GM23338 (cell line): ENCODE data around the gene EML3.
"Not testable (repeated sequence)": the region's sequence is repeated elsewhere in the genome, so short reads cannot be mapped to it uniquely, and the experiment has no call there.

Experiments
- CREB1 ChIP-seq: fragments of 250-450 bp; sonication (Bioruptor Pico); IDR thresholded peaks from 2 replicates; pipeline ENCODE4 v1.5.0; 2020; ENCODE audit warnings: low read depth, mild to moderate bottlenecking, moderate library complexity
- EZH2 ChIP-seq: fragments of 200-600 bp; sonication (generic); IDR thresholded peaks from one replicate; pipeline ENCODE4 v1.8.0; 2017; ENCODE audit warnings: antibody characterized with exemption, mild to moderate bottlenecking, low read depth; ENCODE audit not compliant: unreplicated experiment
- EZH2phosphoT487 ChIP-seq: fragments of 200-600 bp; sonication (generic); IDR thresholded peaks from one replicate; pipeline ENCODE4 v1.8.1; 2018; ENCODE audit warnings: antibody characterized with exemption; ENCODE audit not compliant: unreplicated experiment
- JUNB ChIP-seq: IDR thresholded peaks from one replicate; pipeline ENCODE4 v1.6.1; 2016; ENCODE audit warnings: antibody characterized with exemption; ENCODE audit not compliant: unreplicated experiment
- POLR2AphosphoS5 ChIP-seq: IDR thresholded peaks from 2 replicates; pipeline ENCODE4 v1.6.1; 2016; ENCODE audit warnings: antibody characterized with exemption, low read depth
- STAT1 ChIP-seq: IDR thresholded peaks from one replicate; pipeline ENCODE4 v1.6.1; 2016; ENCODE audit warnings: antibody characterized with exemption; ENCODE audit not compliant: unreplicated experiment
- ZNF331 ChIP-seq: fragments of 250-450 bp; sonication (Bioruptor Pico); IDR thresholded peaks from 2 replicates; pipeline ENCODE4 v1.5.0; 2020; ENCODE audit warnings: low read depth, mild to moderate bottlenecking, moderate library complexity
- TF ChIP-seq, protein P1 (sequence below), 2 experiments: fragments of 200-600 bp in 1 of 2; sonication (generic) in 1 of 2; conservative IDR thresholded peaks; 2 replicates each; pipeline versions ENCODE4 v1.5.1 to v1.6.1; 2016 to 2017; ENCODE audit warnings: antibody characterized with exemption in 2 of 2, low read depth in 2 of 2, mild to moderate bottlenecking in 2 of 2, moderate library complexity in 1 of 2
- TF ChIP-seq, protein P2 (sequence below): IDR thresholded peaks from one replicate; pipeline ENCODE4 v1.6.1; 2018; ENCODE audit warnings: antibody characterized with exemption; ENCODE audit not compliant: unreplicated experiment

DNA sequence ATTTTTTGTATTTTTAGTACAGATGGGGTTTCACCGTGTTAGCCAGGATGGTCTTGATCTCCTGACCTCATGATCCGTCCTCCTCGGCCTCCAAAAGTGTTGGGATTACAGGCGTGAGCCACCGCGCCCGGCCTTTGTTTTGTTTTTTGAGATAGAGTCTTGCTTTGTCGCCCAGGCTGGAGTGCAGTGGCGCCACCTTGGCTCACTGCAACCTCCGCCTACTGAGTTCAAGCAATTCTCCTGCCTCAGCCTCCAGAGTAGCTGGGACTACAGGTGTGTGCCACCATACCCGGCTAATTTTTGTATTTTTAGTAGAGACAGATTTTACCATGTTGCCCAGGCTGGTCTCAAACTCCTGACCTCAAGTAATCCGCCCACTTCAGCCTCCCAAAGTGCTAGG is 37.7 kb upstream of the EML3 start:
- TF ChIP-seq, protein P1, sequence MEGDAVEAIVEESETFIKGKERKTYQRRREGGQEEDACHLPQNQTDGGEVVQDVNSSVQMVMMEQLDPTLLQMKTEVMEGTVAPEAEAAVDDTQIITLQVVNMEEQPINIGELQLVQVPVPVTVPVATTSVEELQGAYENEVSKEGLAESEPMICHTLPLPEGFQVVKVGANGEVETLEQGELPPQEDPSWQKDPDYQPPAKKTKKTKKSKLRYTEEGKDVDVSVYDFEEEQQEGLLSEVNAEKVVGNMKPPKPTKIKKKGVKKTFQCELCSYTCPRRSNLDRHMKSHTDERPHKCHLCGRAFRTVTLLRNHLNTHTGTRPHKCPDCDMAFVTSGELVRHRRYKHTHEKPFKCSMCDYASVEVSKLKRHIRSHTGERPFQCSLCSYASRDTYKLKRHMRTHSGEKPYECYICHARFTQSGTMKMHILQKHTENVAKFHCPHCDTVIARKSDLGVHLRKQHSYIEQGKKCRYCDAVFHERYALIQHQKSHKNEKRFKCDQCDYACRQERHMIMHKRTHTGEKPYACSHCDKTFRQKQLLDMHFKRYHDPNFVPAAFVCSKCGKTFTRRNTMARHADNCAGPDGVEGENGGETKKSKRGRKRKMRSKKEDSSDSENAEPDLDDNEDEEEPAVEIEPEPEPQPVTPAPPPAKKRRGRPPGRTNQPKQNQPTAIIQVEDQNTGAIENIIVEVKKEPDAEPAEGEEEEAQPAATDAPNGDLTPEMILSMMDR (conservative IDR thresholded peaks at IDR 0.05; ENCODE audit: low read depth in 2 of 2): peak in 1 of 2 experiments; percentile 12; a peak in 1 of 4 replicates
- TF ChIP-seq POLR2AphosphoS5; ZNF331 (CRISPR knock-in tag); EZH2; STAT1; EZH2phosphoT487; CREB1; JUNB: not testable (repeated sequence)
- TF ChIP-seq, protein P2, sequence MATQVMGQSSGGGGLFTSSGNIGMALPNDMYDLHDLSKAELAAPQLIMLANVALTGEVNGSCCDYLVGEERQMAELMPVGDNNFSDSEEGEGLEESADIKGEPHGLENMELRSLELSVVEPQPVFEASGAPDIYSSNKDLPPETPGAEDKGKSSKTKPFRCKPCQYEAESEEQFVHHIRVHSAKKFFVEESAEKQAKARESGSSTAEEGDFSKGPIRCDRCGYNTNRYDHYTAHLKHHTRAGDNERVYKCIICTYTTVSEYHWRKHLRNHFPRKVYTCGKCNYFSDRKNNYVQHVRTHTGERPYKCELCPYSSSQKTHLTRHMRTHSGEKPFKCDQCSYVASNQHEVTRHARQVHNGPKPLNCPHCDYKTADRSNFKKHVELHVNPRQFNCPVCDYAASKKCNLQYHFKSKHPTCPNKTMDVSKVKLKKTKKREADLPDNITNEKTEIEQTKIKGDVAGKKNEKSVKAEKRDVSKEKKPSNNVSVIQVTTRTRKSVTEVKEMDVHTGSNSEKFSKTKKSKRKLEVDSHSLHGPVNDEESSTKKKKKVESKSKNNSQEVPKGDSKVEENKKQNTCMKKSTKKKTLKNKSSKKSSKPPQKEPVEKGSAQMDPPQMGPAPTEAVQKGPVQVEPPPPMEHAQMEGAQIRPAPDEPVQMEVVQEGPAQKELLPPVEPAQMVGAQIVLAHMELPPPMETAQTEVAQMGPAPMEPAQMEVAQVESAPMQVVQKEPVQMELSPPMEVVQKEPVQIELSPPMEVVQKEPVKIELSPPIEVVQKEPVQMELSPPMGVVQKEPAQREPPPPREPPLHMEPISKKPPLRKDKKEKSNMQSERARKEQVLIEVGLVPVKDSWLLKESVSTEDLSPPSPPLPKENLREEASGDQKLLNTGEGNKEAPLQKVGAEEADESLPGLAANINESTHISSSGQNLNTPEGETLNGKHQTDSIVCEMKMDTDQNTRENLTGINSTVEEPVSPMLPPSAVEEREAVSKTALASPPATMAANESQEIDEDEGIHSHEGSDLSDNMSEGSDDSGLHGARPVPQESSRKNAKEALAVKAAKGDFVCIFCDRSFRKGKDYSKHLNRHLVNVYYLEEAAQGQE: not testable (repeated sequence)
